ENCODE results near the gene EGLN1. TPM values are rescaled to one million over a fixed set of nuclear protein-coding genes. Genes with fewer than 3 reads are reported as not detected.
"Not testable (repeated sequence)": the region's sequence is repeated elsewhere in the genome, so short reads cannot be mapped to it uniquely, and the experiment has no call there.

EGLN1 gene
- total and polyA plus RNA-seq, 10 of the 15 experiments (the other 5 are each of a cell fraction or from before 2014, with no cell fraction given): 2.4 to 46.6 (median 8.7) TPM

- SMC1A ChIA-PET (ENCODE audit: uncharacterized antibody, unreplicated experiment): interaction anchor here (0.9 to 1.2 kb wide), 2 partner anchors 32 to 240 kb away, joined by 3 read pairs; no protein-coding TSS in a partner anchor
- POLR2A ChIA-PET: interaction anchor here (1.4 kb wide), 1 partner anchor 14 kb away, joined by 4 read pairs; the partner anchor contains the start of genes EXOC8 and SPRTN
- FAIRE-seq: no peak
- WGBS (ENCODE audit: insufficient coverage, insufficient replicate concordance, low lambda C conversion rate, missing lambda C conversion rate): 97% methylated on average over 2 of the region's 2 CpGs
- no peak overlapping the region for H3K9ac ChIP-seq (ENCODE audit: control insufficient read depth, insufficient read depth, low read length)
- H2AFZ ChIP-seq (ENCODE audit: control insufficient read depth, low read depth, low read length): no peak overlapping the region
- no peaks in the 10 kb centered on the region for H3K4me1 ChIP-seq (ENCODE audit: control insufficient read depth, insufficient read depth, low read length)
- intact Hi-C loops (cut with micrococcal nuclease; ENCODE audit: unreplicated experiment) (no loop called here), in situ Hi-C loops (cut with MboI) (no loop called here)
- no peak overlapping the region for H3K27ac ChIP-seq (ENCODE audit: control insufficient read depth, insufficient read depth)
- no TSS peak for BruUV-seq (replicated peaks)
- CTCF ChIA-PET: no interaction called here
- no peaks in the 10 kb centered on the region for H3K79me2 ChIP-seq (ENCODE audit: control insufficient read depth, insufficient read depth, low read length)
- H3K9me3 ChIP-seq (replicated peaks; ENCODE audit: control insufficient read depth, insufficient read depth, low read length): no peaks in the 10 kb centered on the region
- peaks cover 0 to 1% of the 10 kb centered on the region in 2 experiments; a peak in 2 of 4 replicates for H3K36me3 ChIP-seq (ENCODE audit: control insufficient read depth in 2 of 2, insufficient read depth in 2 of 2, low read length in 1 of 2)
- no peaks in the 10 kb centered on the region for H4K20me1 ChIP-seq (ENCODE audit: control insufficient read depth, insufficient read depth)
- H3K4me2 ChIP-seq (ENCODE audit: control insufficient read depth, insufficient read depth): no peak overlapping the region
- no peak overlapping the region for H3K4me3 ChIP-seq
- TF ChIP-seq KDM1A (IDR thresholded peaks at IDR 0.05; ENCODE audit: borderline replicate concordance) (no peak), WRNIP1 (IDR thresholded peaks at IDR 0.05; ENCODE audit: borderline replicate concordance, low read depth, low read length) (no peak), TARDBP (IDR thresholded peaks at IDR 0.05; ENCODE audit: borderline replicate concordance) (no peak), EZH2 (IDR thresholded peaks at IDR 0.05; ENCODE audit: borderline replicate concordance, control insufficient read depth, low read depth, low read length) (no peak), ETV6 (conservative IDR thresholded peaks at IDR 0.05 in 1 of 2, IDR thresholded peaks at IDR 0.05 in 1 of 2; ENCODE audit: borderline replicate concordance in 1 of 2, low read depth in 1 of 2) (no peak), DPF2 (IDR thresholded peaks at IDR 0.05) (no peak)
- no peaks in the 10 kb centered on the region for H3K27me3 ChIP-seq (replicated peaks in 1 of 2; ENCODE audit: control insufficient read depth in 2 of 2, insufficient read depth in 2 of 2, low read length in 1 of 2)
- RAD21 ChIA-PET (ENCODE audit: unreplicated experiment): no interaction called here
- no peak for DNase-seq (ENCODE audit: low read depth, low spot score)
- no peak for ATAC-seq
These were observed 70.3 kb downstream of the EGLN1 start for GRCh38 chr1:231351816-231352215.

- ATAC-seq; DNase-seq (ENCODE audit: low read depth, low spot score); H3K4me3 ChIP-seq; H3K4me2 ChIP-seq (ENCODE audit: control insufficient read depth, insufficient read depth); FAIRE-seq; in situ Hi-C loops (cut with MboI); H3K9me3 ChIP-seq (replicated peaks; ENCODE audit: control insufficient read depth, insufficient read depth, low read length); H3K27me3 ChIP-seq (replicated peaks in 1 of 2; ENCODE audit: control insufficient read depth in 2 of 2, insufficient read depth in 2 of 2, low read length in 1 of 2); H3K4me1 ChIP-seq (ENCODE audit: control insufficient read depth, insufficient read depth, low read length); BruUV-seq (replicated peaks); intact Hi-C loops (cut with micrococcal nuclease; ENCODE audit: unreplicated experiment); H3K36me3 ChIP-seq (ENCODE audit: control insufficient read depth in 2 of 2, insufficient read depth in 2 of 2, low read length in 1 of 2); H3K9ac ChIP-seq (ENCODE audit: control insufficient read depth, insufficient read depth, low read length); H4K20me1 ChIP-seq (ENCODE audit: control insufficient read depth, insufficient read depth); H3K79me2 ChIP-seq (ENCODE audit: control insufficient read depth, insufficient read depth, low read length); H3K27ac ChIP-seq (ENCODE audit: control insufficient read depth, insufficient read depth); H2AFZ ChIP-seq (ENCODE audit: control insufficient read depth, low read depth, low read length): not testable (repeated sequence)
- SMC1A ChIA-PET (ENCODE audit: uncharacterized antibody, unreplicated experiment): interaction anchor here (0.8 to 1.3 kb wide), 2 partner anchors 8 to 13 kb away, joined by 3 to 4 read pairs; no protein-coding TSS in a partner anchor
- CTCF ChIA-PET: interaction anchor here (0.9 to 2.2 kb wide), 4 partner anchors 10 to 241 kb away, joined by 3 to 5 read pairs (median 4); no protein-coding TSS in a partner anchor
- whole genome bisulfite sequencing (ENCODE audit: insufficient coverage, insufficient replicate concordance, low lambda C conversion rate, missing lambda C conversion rate): 95% methylated on average over 1 of the region's 1 CpG
- POLR2A ChIA-PET: interaction anchor here (0.5 to 1.0 kb wide), 3 partner anchors 8 to 198 kb away, joined by 3 to 5 read pairs (median 3); partner anchors contain the start of genes EXOC8 and SPRTN
- RAD21 ChIA-PET (ENCODE audit: unreplicated experiment): interaction anchor here (1.0 kb wide), 1 partner anchor 11 kb away, joined by 3 read pairs; the partner anchor contains the start of genes EXOC8 and SPRTN
These were observed 73.2 kb downstream of the EGLN1 start for GRCh38 chr1:231348856-231349255.

Measured in GM12878 (cell line).